C4-2B (cell line): ENCODE measurements around the gene GPSM3.

Experiments
- CTCF ChIP-seq: fragments of 450-650 bp; conservative IDR thresholded peaks from 2 replicates; pipeline ENCODE4 v1.5.1; 2017; ENCODE audit warnings: mild to moderate bottlenecking
- ZFX ChIP-seq: fragments of 450-650 bp; IDR thresholded peaks from 2 replicates; pipeline ENCODE4 v1.6.1; 2017

GRCh38 chr6:32156891-32157290 lies 35.6 kb downstream of the GPSM3 start:
- TF ChIP-seq CTCF, result no peak
- no peak for TF ChIP-seq ZFX
